K562 (cell line): Measurements from ENCODE around the gene LSM4. TPM values are rescaled to one million over a fixed set of nuclear protein-coding genes. Genes with fewer than 3 reads are reported as not detected.

Experiments used
- BCOR ChIP-seq: fragments of 450-650 bp; IDR thresholded peaks from 2 replicates; pipeline ENCODE4 v1.6.1; 2016
- C11orf30 ChIP-seq: fragments of 450-650 bp; IDR thresholded peaks from 2 replicates; pipeline ENCODE4 v1.6.1; 2016; ENCODE audit warnings: low read depth, mild to moderate bottlenecking
- CBFB ChIP-seq: sonication (generic); formaldehyde crosslinking; IDR thresholded peaks from 2 replicates; pipeline ENCODE4 v1.4.0; 2020; ENCODE audit warnings: mild to moderate bottlenecking, missing genetic modification reagents
- ERF ChIP-seq: fragments of 450-650 bp; formaldehyde crosslinking; IDR thresholded peaks from 2 replicates; pipeline ENCODE4 v1.4.0; 2020; ENCODE audit warnings: mild to moderate bottlenecking, mixed read lengths
- ILF3 ChIP-seq: fragments of 450-650 bp; IDR thresholded peaks from 2 replicates; pipeline ENCODE4 v1.6.1; 2018; ENCODE audit warnings: antibody characterized with exemption, mild to moderate bottlenecking, moderate library complexity, borderline replicate concordance
- KLF13 ChIP-seq: fragments of 450-650 bp; IDR thresholded peaks from 2 replicates; pipeline ENCODE4 v1.6.1; 2016; ENCODE audit warnings: missing genetic modification characterization, low read depth, mild to moderate bottlenecking, missing compliant biosample characterization, moderate library complexity, borderline replicate concordance
- MTF1 ChIP-seq: fragments of 250-450 bp; sonication (Bioruptor Pico); IDR thresholded peaks from 2 replicates; pipeline ENCODE4 v1.9.0; 2021; ENCODE audit warnings: moderate library complexity, mild to moderate bottlenecking, inconsistent platforms, borderline replicate concordance
- MXI1 ChIP-seq: IDR thresholded peaks from 2 replicates; pipeline ENCODE4 v1.6.1; 2011; ENCODE audit warnings: low read depth, mild to moderate bottlenecking, improper control_type of control experiment, low read length
- NFIX ChIP-seq: fragments of 250-450 bp; sonication (Bioruptor Pico); IDR thresholded peaks from 2 replicates; pipeline ENCODE4 v1.4.0; 2020; ENCODE audit warnings: low read depth, mild to moderate bottlenecking, moderate library complexity
- NFRKB ChIP-seq: fragments of 450-650 bp; IDR thresholded peaks from 2 replicates; pipeline ENCODE4 v1.6.1; 2016; ENCODE audit warnings: low read depth
- PCBP1 ChIP-seq: fragments of 200-400 bp; formaldehyde crosslinking; IDR thresholded peaks from 2 replicates; pipeline ENCODE4 v1.6.1; 2018; ENCODE audit warnings: mild to moderate bottlenecking, low read depth, low read length; ENCODE audit not compliant: poor library complexity, severe bottlenecking
- POLR2AphosphoS5 ChIP-seq: IDR thresholded peaks from 2 replicates; pipeline ENCODE4 v1.6.1; 2011; ENCODE audit warnings: mild to moderate bottlenecking, low read depth, low read length, moderate library complexity; ENCODE audit not compliant: control insufficient read depth, insufficient read depth
- REST ChIP-seq, 2 experiments: fragments of 450-650 bp; formaldehyde crosslinking in 1 of 2; IDR thresholded peaks; 2 replicates each; pipeline versions ENCODE4 v1.4.0 to v1.6.1; 2014 to 2020; ENCODE audit warnings: mild to moderate bottlenecking in 2 of 2, borderline replicate concordance in 1 of 2, low read depth in 1 of 2
- TEAD1 ChIP-seq, 2 experiments: fragments of 450-650 bp in 1 of 2; sonication (generic) in 1 of 2; formaldehyde crosslinking; IDR thresholded peaks; 2 replicates each; pipeline versions ENCODE4 v1.4.0 to v1.8.0; 2020 to 2022; ENCODE audit warnings: mild to moderate bottlenecking in 2 of 2, missing genetic modification reagents in 1 of 2
- ZEB2 ChIP-seq: fragments of 450-650 bp; IDR thresholded peaks from 2 replicates; pipeline ENCODE4 v1.6.1; 2016
- ZNF133 ChIP-seq: fragments of 250-450 bp; sonication (Bioruptor Pico); IDR thresholded peaks from 2 replicates; pipeline ENCODE4 v1.4.0; 2020; ENCODE audit warnings: mild to moderate bottlenecking
- ZNF146 ChIP-seq: IDR thresholded peaks from one replicate; pipeline ENCODE4 v1.6.1; 2018; ENCODE audit warnings: missing compliant biosample characterization; ENCODE audit not compliant: unreplicated experiment
- ZNF184 ChIP-seq: sonication (generic); formaldehyde crosslinking; IDR thresholded peaks from 2 replicates; pipeline ENCODE4 v1.5.0; 2020; ENCODE audit warnings: missing genetic modification reagents
- ZNF217 ChIP-seq: sonication (generic); formaldehyde crosslinking; IDR thresholded peaks from 2 replicates; pipeline ENCODE4 v1.8.0; 2022; ENCODE audit warnings: mild to moderate bottlenecking, missing genetic modification reagents
- ZNF23 ChIP-seq: fragments of 250-450 bp; sonication (Bioruptor Pico); IDR thresholded peaks from 2 replicates; pipeline ENCODE4 v1.4.0; 2020; ENCODE audit warnings: mild to moderate bottlenecking
- ZNF431 ChIP-seq: sonication (generic); formaldehyde crosslinking; IDR thresholded peaks from 2 replicates; pipeline ENCODE4 v1.8.0; 2022; ENCODE audit warnings: mild to moderate bottlenecking, missing genetic modification reagents
- ZNF584 ChIP-seq: fragments of 200-800 bp; sonication (Bioruptor generic); IDR thresholded peaks from 2 replicates; pipeline ENCODE4 v1.6.1; 2016; ENCODE audit warnings: low read depth, mild to moderate bottlenecking, missing genetic modification characterization, missing compliant biosample characterization
- polyA plus RNA-seq, 8 experiments: library from polyadenylated mRNA; depleted of rRNA in 4 of 8; stranded (reverse) in 5 of 8; unstranded in 3 of 8; fragments of >200 nt; fragmentation: Nextera tagmentation in 2 of 8; fragmentation: Illumina TruSeq in 1 of 8; extraction: Ambion mirVana in 2 of 8; extraction: Trizol in 1 of 8; gene quantifications; 2 replicates each; pipeline versions ENCODE4 v1.2.1 to v1.2.3, GENCODE V29; 2011 to 2014; ENCODE audit warnings: inconsistent platforms in 1 of 8, missing spikeins in 1 of 8
- total RNA-seq, 7 experiments: library from RNA; depleted of rRNA in 6 of 7; stranded (reverse); fragments of >200 nt in 6 of 7; fragmentation: Illumina TruSeq in 2 of 7; extraction: Trizol in 2 of 7; gene quantifications; 2 replicates each; pipeline versions ENCODE4 v1.2.1 to v1.2.3, GENCODE V29; 2011 to 2021; ENCODE audit warnings: low replicate concordance in 1 of 7

The LSM4 gene
- total and polyA plus RNA-seq, 9 of the 15 experiments (the other 6 are each of a cell fraction or from before 2014, with no cell fraction given): 11.9 to 763 (median 202) TPM

DNA sequence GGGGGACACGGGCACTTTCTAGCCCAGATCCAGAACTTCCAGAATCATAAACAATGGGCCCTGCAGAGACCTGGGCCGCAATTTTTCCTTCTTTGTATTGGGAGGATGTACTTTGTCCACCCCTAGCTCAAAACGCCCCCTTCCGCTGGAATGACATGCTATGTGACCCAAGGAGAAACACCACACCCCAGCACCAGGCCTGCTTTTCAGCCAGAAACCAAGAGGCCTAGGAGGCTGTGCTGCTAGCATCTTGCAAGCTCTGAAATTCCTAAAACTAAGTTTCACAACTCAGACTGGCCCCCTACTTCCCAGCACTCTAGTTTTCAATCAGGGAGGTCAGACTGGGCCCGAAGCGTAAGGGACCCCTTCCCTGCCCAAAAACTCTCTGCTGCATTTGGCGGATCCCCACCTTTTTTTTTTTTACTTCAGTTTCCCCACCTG lies 538 bp downstream of the LSM4 start (continued):
- peak; percentile 48; the same call in 1 of the 2 replicates for TF ChIP-seq BCOR
- no peak for TF ChIP-seq MXI1
- TF ChIP-seq MTF1: no peak
- TF ChIP-seq REST (IDR thresholded peaks at IDR 0.05; ENCODE audit: borderline replicate concordance): peak; percentile 39; the same call in 1 of the 2 replicates
- TF ChIP-seq REST (CRISPR knock-in tag; IDR thresholded peaks at IDR 0.05; ENCODE audit: low read depth): no peak
- TF ChIP-seq ZNF146 (CRISPR knock-in tag): no peak
- TF ChIP-seq ZNF23 (CRISPR knock-in tag): no peak
- TF ChIP-seq CBFB (CRISPR knock-in tag): no peak
- 0 out of 2 replicates have a peak, but pooled peaks have one; percentile 14 for TF ChIP-seq ZEB2
- TF ChIP-seq ZNF431: 0 out of 2 replicates have a peak, but pooled peaks have one; percentile 20
- TF ChIP-seq C11orf30: no peak
- 0 out of 2 replicates have a peak, but pooled peaks have one; percentile 36 for TF ChIP-seq NFRKB
- TF ChIP-seq ERF (CRISPR knock-in tag): 0 out of 2 replicates have a peak, but pooled peaks have one; percentile 12
- TF ChIP-seq POLR2AphosphoS5: peak; percentile 52; the same call in 1 of the 2 replicates
- no peak for TF ChIP-seq ZNF133 (CRISPR knock-in tag)
- no peak for TF ChIP-seq NFIX
- TF ChIP-seq ZNF584 (CRISPR knock-in tag): peak; percentile 60; the same call in 1 of the 2 replicates
- TF ChIP-seq PCBP1: no peak
- TF ChIP-seq ZNF217 (CRISPR knock-in tag): no peak
- TF ChIP-seq TEAD1 (CRISPR knock-in tag; IDR thresholded peaks at IDR 0.05): peak in 1 of 2 experiments; percentile 57; a peak in 1 of 4 replicates
- 0 out of 2 replicates have a peak, but pooled peaks have one; percentile 71 for TF ChIP-seq ILF3
- no peak for TF ChIP-seq KLF13 (tag)
- no peak for TF ChIP-seq ZNF184 (CRISPR knock-in tag)
